H9 (cell line): Measurements from ENCODE around the gene PTPN7. TPM values are rescaled to one million over a fixed set of nuclear protein-coding genes. Genes with fewer than 3 reads are reported as not detected.

ENCODE experiments used
- DNase-seq: peaks from one replicate; pipeline ENCODE4 v3.0.0-alpha.2; 2017
- H2AFZ ChIP-seq: one replicate; pipeline ENCODE4 v1.6.1; 2013; ENCODE audit warnings: mild to moderate bottlenecking, low read length, control low read depth, moderate library complexity
- H2AK5ac ChIP-seq: 2 replicates; pipeline ENCODE4 v1.6.1; 2013; ENCODE audit warnings: low read length, control low read depth, mixed read lengths; ENCODE audit not compliant: insufficient read length
- H2BK120ac ChIP-seq: one replicate; pipeline ENCODE4 v1.6.1; 2013; ENCODE audit warnings: low read depth, mild to moderate bottlenecking, low read length, control low read depth, inconsistent platforms; ENCODE audit not compliant: poor library complexity, severe bottlenecking
- H2BK12ac ChIP-seq: 2 replicates; pipeline ENCODE4 v1.6.1; 2013; ENCODE audit warnings: low read length, control low read depth, mixed read lengths, low read depth; ENCODE audit not compliant: insufficient read length
- H2BK15ac ChIP-seq: 2 replicates; pipeline ENCODE4 v1.6.1; 2013; ENCODE audit warnings: low read depth, low read length, control low read depth
- H2BK20ac ChIP-seq: one replicate; pipeline ENCODE4 v1.6.1; 2013; ENCODE audit warnings: low read depth, mild to moderate bottlenecking, low read length, control low read depth, inconsistent platforms; ENCODE audit not compliant: poor library complexity, severe bottlenecking
- H2BK5ac ChIP-seq: 2 replicates; pipeline ENCODE4 v1.6.1; 2013; ENCODE audit warnings: low read length, control low read depth, mixed read lengths; ENCODE audit not compliant: insufficient read length
- H3K14ac ChIP-seq: 2 replicates; pipeline ENCODE4 v1.6.1; 2013; ENCODE audit warnings: low read length, control low read depth; ENCODE audit not compliant: insufficient read depth
- H3K18ac ChIP-seq: 2 replicates; pipeline ENCODE4 v1.6.1; 2013; ENCODE audit warnings: low read depth, mild to moderate bottlenecking, mixed read lengths, low read length, control low read depth; ENCODE audit not compliant: insufficient read length
- H3K23ac ChIP-seq: 2 replicates; pipeline ENCODE4 v1.6.1; 2013; ENCODE audit warnings: low read length, control low read depth, mixed read lengths, low read depth; ENCODE audit not compliant: insufficient read length
- H3K23me2 ChIP-seq: 2 replicates; pipeline ENCODE4 v1.6.1; 2013; ENCODE audit warnings: low read depth, mild to moderate bottlenecking, mixed read lengths, low read length, control low read depth; ENCODE audit not compliant: insufficient read length, poor library complexity, severe bottlenecking
- H3K27ac ChIP-seq: 2 replicates; pipeline ENCODE4 v1.5.1; 2013; ENCODE audit warnings: low read length, control low read depth, mixed read lengths, low read depth; ENCODE audit not compliant: insufficient read length
- H3K27me3 ChIP-seq: 2 replicates; pipeline ENCODE4 v1.6.1; 2013; ENCODE audit warnings: low read length, control low read depth, inconsistent platforms; ENCODE audit not compliant: insufficient read depth
- H3K4ac ChIP-seq: 2 replicates; pipeline ENCODE4 v1.6.1; 2013; ENCODE audit warnings: low read depth, mild to moderate bottlenecking, control low read depth, inconsistent platforms, low read length, moderate library complexity
- H3K4me1 ChIP-seq: 2 replicates; pipeline ENCODE4 v1.6.1; 2013; ENCODE audit warnings: low read length, control low read depth, inconsistent platforms; ENCODE audit not compliant: insufficient read depth
- H3K4me2 ChIP-seq: 2 replicates; pipeline ENCODE4 v1.6.1; 2013; ENCODE audit warnings: low read length, control low read depth, mixed read lengths; ENCODE audit not compliant: insufficient read length, insufficient read depth
- H3K56ac ChIP-seq: 2 replicates; pipeline ENCODE4 v1.6.1; 2013; ENCODE audit warnings: low read depth, mild to moderate bottlenecking, mixed read lengths, low read length, control low read depth; ENCODE audit not compliant: insufficient read length
- H3K79me1 ChIP-seq: 2 replicates; pipeline ENCODE4 v1.6.1; 2013; ENCODE audit warnings: low read depth, mild to moderate bottlenecking, moderate library complexity, low read length, control low read depth, inconsistent platforms; ENCODE audit not compliant: insufficient read depth, poor library complexity, severe bottlenecking
- H3K79me2 ChIP-seq: 2 replicates; pipeline ENCODE4 v1.6.1; 2013; ENCODE audit warnings: low read length, control low read depth, inconsistent platforms; ENCODE audit not compliant: insufficient read depth
- H3K9ac ChIP-seq: 2 replicates; pipeline ENCODE4 v1.6.1; 2013; ENCODE audit warnings: low read length, control low read depth, mixed read lengths; ENCODE audit not compliant: insufficient read length; ENCODE audit errors: extremely low read depth
- H3K9me3 ChIP-seq: one replicate; pipeline ENCODE4 v1.6.1; 2013; ENCODE audit warnings: low read depth, low read length, inconsistent platforms; ENCODE audit not compliant: control insufficient read depth
- H3T11ph ChIP-seq: one replicate; pipeline ENCODE4 v1.6.1; 2013; ENCODE audit warnings: mild to moderate bottlenecking, low read length, control low read depth, inconsistent platforms
- H4K20me1 ChIP-seq: one replicate; pipeline ENCODE4 v1.6.1; 2013; ENCODE audit not compliant: control insufficient read depth, insufficient read length, insufficient read depth
- H4K5ac ChIP-seq: 2 replicates; pipeline ENCODE4 v1.6.1; 2013; ENCODE audit warnings: low read depth, mild to moderate bottlenecking, mixed read lengths, low read length, control low read depth; ENCODE audit not compliant: insufficient read length
- H4K8ac ChIP-seq: replicated peaks from 2 replicates; pipeline ENCODE4 v1.6.1; 2013; ENCODE audit warnings: low read length, control low read depth, mixed read lengths, low read depth; ENCODE audit not compliant: insufficient read length
- H4K91ac ChIP-seq: 2 replicates; pipeline ENCODE4 v1.6.1; 2013; ENCODE audit warnings: low read depth, mild to moderate bottlenecking, moderate library complexity, mixed read lengths, low read length, control low read depth; ENCODE audit not compliant: insufficient read length
- H3K27ac Mint-ChIP-seq, 3 experiments: 2 replicates in 2 of 3; 3 replicates in 1 of 3; pipeline ENCODE4 v1.8.0; 2020 to 2021; ENCODE audit warnings: mixed read lengths in 3 of 3, mild to moderate bottlenecking in 1 of 3, moderate library complexity in 1 of 3
- H3K27me3 Mint-ChIP-seq: 2 replicates; pipeline ENCODE4 v1.8.0; 2021; ENCODE audit warnings: low read depth, mild to moderate bottlenecking, moderate library complexity, mixed read lengths
- H3K36me3 Mint-ChIP-seq, 3 experiments: 2 replicates in 2 of 3; 3 replicates in 1 of 3; pipeline ENCODE4 v1.8.0; 2020 to 2021; ENCODE audit warnings: low read depth in 3 of 3, mixed read lengths in 3 of 3; ENCODE audit not compliant: insufficient read depth in 1 of 3
- H3K4me1 Mint-ChIP-seq, 2 experiments: 2 replicates each; pipeline ENCODE4 v1.8.0; 2020; ENCODE audit warnings: mixed read lengths in 2 of 2
- H3K4me3 Mint-ChIP-seq, 2 experiments: 2 replicates in 1 of 2; 3 replicates in 1 of 2; pipeline ENCODE4 v1.8.0; 2020 to 2021; ENCODE audit warnings: mild to moderate bottlenecking in 2 of 2, mixed read lengths in 2 of 2, moderate library complexity in 1 of 2
- H3K9me3 Mint-ChIP-seq, 2 experiments: 2 replicates in 1 of 2; 3 replicates in 1 of 2; pipeline ENCODE4 v1.8.0; 2020; ENCODE audit warnings: mild to moderate bottlenecking in 2 of 2, mixed read lengths in 2 of 2, moderate library complexity in 1 of 2
- WGBS: extraction: QIAGEN DNeasy Blood & Tissue Kit; methylation state at CpG from one replicate; pipeline ENCODE4 v1.1.7; 2013; ENCODE audit warnings: missing lambda C conversion rate, low lambda C conversion rate, mixed read lengths; ENCODE audit not compliant: insufficient read length; ENCODE audit errors: extremely low coverage; 5-methylcytosine and 5-hydroxymethylcytosine counted together
- total RNA-seq: library from RNA; stranded (reverse); gene quantifications from 2 replicates; pipeline ENCODE4 v1.2.1, GENCODE V29; 2021
- TF ChIP-seq, protein P1 (sequence below): fragments of 200-600 bp; sonication (generic); conservative IDR thresholded peaks from 3 replicates; pipeline ENCODE4 v1.8.0; 2021; ENCODE audit warnings: antibody characterized with exemption, mild to moderate bottlenecking

PTPN7 gene
- total RNA-seq, 1 experiment from 2014 or later, result 0.72 TPM

DNA sequence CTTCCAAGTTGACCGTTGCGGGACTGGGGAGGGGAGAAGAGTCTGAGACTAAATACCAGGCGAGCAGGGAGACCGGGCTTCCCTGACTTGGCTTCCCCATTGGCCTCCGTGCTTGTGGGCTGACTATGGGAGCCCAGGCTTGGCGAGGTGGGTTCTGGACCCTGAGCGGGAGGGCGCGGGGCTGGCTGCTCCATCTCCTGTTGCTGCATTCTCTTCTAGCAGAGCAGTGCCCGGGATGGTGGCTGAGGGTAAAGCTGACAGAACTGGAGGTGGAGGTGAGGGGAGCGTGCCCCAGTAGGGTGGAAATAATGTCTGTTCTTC, 33.9 kb upstream of the PTPN7 start:
- peaks cover 4% of the 10 kb centered on the region for H3K23me2 ChIP-seq
- H3K27me3 Mint-ChIP-seq, result peaks cover 53% of the 10 kb centered on the region
- H4K5ac ChIP-seq, result no peak overlapping the region
- H3K14ac ChIP-seq, result no peak overlapping the region
- no peaks in the 10 kb centered on the region; a peak in 2 of 5 replicates for H3K9me3 Mint-ChIP-seq
- no peak overlapping the region for H3K4ac ChIP-seq
- no peak overlapping the region for H3K27ac Mint-ChIP-seq
- no peak overlapping the region for H2BK120ac ChIP-seq
- no peak overlapping the region for H2AFZ ChIP-seq
- H3K23ac ChIP-seq, result no peak overlapping the region
- H3K27ac ChIP-seq, result no peak overlapping the region
- TF ChIP-seq, protein P1, sequence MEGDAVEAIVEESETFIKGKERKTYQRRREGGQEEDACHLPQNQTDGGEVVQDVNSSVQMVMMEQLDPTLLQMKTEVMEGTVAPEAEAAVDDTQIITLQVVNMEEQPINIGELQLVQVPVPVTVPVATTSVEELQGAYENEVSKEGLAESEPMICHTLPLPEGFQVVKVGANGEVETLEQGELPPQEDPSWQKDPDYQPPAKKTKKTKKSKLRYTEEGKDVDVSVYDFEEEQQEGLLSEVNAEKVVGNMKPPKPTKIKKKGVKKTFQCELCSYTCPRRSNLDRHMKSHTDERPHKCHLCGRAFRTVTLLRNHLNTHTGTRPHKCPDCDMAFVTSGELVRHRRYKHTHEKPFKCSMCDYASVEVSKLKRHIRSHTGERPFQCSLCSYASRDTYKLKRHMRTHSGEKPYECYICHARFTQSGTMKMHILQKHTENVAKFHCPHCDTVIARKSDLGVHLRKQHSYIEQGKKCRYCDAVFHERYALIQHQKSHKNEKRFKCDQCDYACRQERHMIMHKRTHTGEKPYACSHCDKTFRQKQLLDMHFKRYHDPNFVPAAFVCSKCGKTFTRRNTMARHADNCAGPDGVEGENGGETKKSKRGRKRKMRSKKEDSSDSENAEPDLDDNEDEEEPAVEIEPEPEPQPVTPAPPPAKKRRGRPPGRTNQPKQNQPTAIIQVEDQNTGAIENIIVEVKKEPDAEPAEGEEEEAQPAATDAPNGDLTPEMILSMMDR, result no peak
- no peak overlapping the region for H4K8ac ChIP-seq
- no peaks in the 10 kb centered on the region; a peak in 1 of 7 replicates for H3K36me3 Mint-ChIP-seq
- H2BK5ac ChIP-seq, result no peak overlapping the region
- no CpG with 5 or more reads among the region's 11 CpGs for WGBS
- no peak overlapping the region for H3T11ph ChIP-seq
- H3K4me1 Mint-ChIP-seq, result peaks cover 8 to 10% of the 10 kb centered on the region in 2 experiments
- H3K9ac ChIP-seq, result no peak overlapping the region
- no peaks in the 10 kb centered on the region for H4K20me1 ChIP-seq
- H3K4me1 ChIP-seq, result no peaks in the 10 kb centered on the region; the same call in 1 of the 2 replicates
- H2BK12ac ChIP-seq, result no peak overlapping the region
- H3K27me3 ChIP-seq, result peaks cover 11% of the 10 kb centered on the region; the same call in 1 of the 2 replicates
- DNase-seq, result no peak
- H2BK20ac ChIP-seq, result no peak overlapping the region
- H3K4me2 ChIP-seq, result peak overlapping the region; percentile 65
- H3K4me3 Mint-ChIP-seq, result peak overlapping the region; percentile 33 to 68
- H3K79me2 ChIP-seq, result no peaks in the 10 kb centered on the region
- H3K18ac ChIP-seq, result no peak overlapping the region
- H2BK15ac ChIP-seq, result no peak overlapping the region
- no peak overlapping the region for H4K91ac ChIP-seq
- no peaks in the 10 kb centered on the region for H3K9me3 ChIP-seq
- no peaks in the 10 kb centered on the region for H3K79me1 ChIP-seq
- no peak overlapping the region for H3K56ac ChIP-seq
- no peak overlapping the region for H2AK5ac ChIP-seq
